Endodermal cell (in vitro differentiated cells): ENCODE results near the gene NYNRIN. TPM values are rescaled to one million over a fixed set of nuclear protein-coding genes. Genes with fewer than 3 reads are reported as not detected.

Experiments used
- DNase-seq: peaks from one replicate; pipeline ENCODE4 v3.0.0-alpha.2; 2017
- H3K27ac ChIP-seq: 2 replicates; pipeline ENCODE4 v1.5.1; 2013; ENCODE audit warnings: mild to moderate bottlenecking, low read depth, low read length, moderate library complexity
- H3K27me3 ChIP-seq: 2 replicates; pipeline ENCODE4 v1.6.1; 2013; ENCODE audit warnings: mild to moderate bottlenecking, low read length, moderate library complexity; ENCODE audit not compliant: insufficient read depth, control insufficient read depth, poor library complexity, severe bottlenecking
- H3K36me3 ChIP-seq: 2 replicates; pipeline ENCODE4 v1.7.0; 2013; ENCODE audit warnings: mild to moderate bottlenecking, low read length, moderate library complexity; ENCODE audit not compliant: control insufficient read depth, insufficient read depth
- H3K4me1 ChIP-seq: one replicate; pipeline ENCODE4 v1.7.0; 2013; ENCODE audit warnings: low read length; ENCODE audit not compliant: control insufficient read depth, insufficient read depth
- H3K4me3 ChIP-seq: 2 replicates; pipeline ENCODE4 v1.5.1; 2013; ENCODE audit warnings: mild to moderate bottlenecking, low read length, moderate library complexity
- H3K9ac ChIP-seq: 2 replicates; pipeline ENCODE4 v1.6.1; 2013; ENCODE audit warnings: mild to moderate bottlenecking, low read length, moderate library complexity; ENCODE audit not compliant: poor library complexity, severe bottlenecking; ENCODE audit errors: extremely low read depth
- H3K9me3 ChIP-seq: 2 replicates; pipeline ENCODE4 v1.6.1; 2013; ENCODE audit warnings: mild to moderate bottlenecking, low read length, moderate library complexity; ENCODE audit not compliant: control insufficient read depth
- H3K27ac Mint-ChIP-seq: 2 replicates; pipeline ENCODE4 v1.8.0; 2020; ENCODE audit warnings: mixed read lengths
- H3K27me3 Mint-ChIP-seq: 2 replicates; pipeline ENCODE4 v1.8.0; 2021; ENCODE audit warnings: mild to moderate bottlenecking, mixed read lengths; ENCODE audit not compliant: insufficient read depth
- H3K36me3 Mint-ChIP-seq: 2 replicates; pipeline ENCODE4 v1.8.0; 2020; ENCODE audit warnings: low read depth, mixed read lengths
- H3K4me1 Mint-ChIP-seq: 2 replicates; pipeline ENCODE4 v1.8.0; 2020; ENCODE audit warnings: mixed read lengths
- H3K4me3 Mint-ChIP-seq: 2 replicates; pipeline ENCODE4 v1.8.0; 2020; ENCODE audit warnings: mild to moderate bottlenecking, moderate library complexity, mixed read lengths
- H3K9me3 Mint-ChIP-seq: 2 replicates; pipeline ENCODE4 v1.8.0; 2020; ENCODE audit warnings: mild to moderate bottlenecking, mixed read lengths
- CTCF ChIP-seq: fragments of 200-600 bp; sonication (generic); conservative IDR thresholded peaks from 2 replicates; pipeline ENCODE4 v1.5.0; 2021; ENCODE audit warnings: antibody characterized with exemption, mild to moderate bottlenecking
- WGBS, 2 experiments: methylation state at CpG; one replicate each; pipeline versions ENCODE4 v1.1.5 to v1.1.7; 2013; ENCODE audit warnings: missing lambda C conversion rate in 2 of 2, mixed read lengths in 1 of 2; ENCODE audit not compliant: insufficient coverage in 1 of 2, insufficient read length in 1 of 2; 5-methylcytosine and 5-hydroxymethylcytosine counted together
- total RNA-seq, 2 donors: library from RNA; stranded (reverse); fragmentation: NEBNext Ultra II Directional in 1 of 2; extraction: Animal tissue kit (Norgen Biotek cat#: 25700) in 1 of 2; gene quantifications; 2 replicates in 1 of 2; 3 replicates in 1 of 2; pipeline ENCODE4 v1.2.1, GENCODE V29; 2021

Gene NYNRIN
- total RNA-seq, 2 donors from 2014 or later = 19.5 to 19.7 TPM

GRCh38 chr14:24426912-24427536 lies 28.2 kb downstream of the NYNRIN start:
- Histone ChIP-seq H3K4me3 (no peak overlapping the region), H3K9ac (no peak overlapping the region), H3K9me3 (no peaks in the 10 kb centered on the region), H3K27me3 (peaks cover 14% of the 10 kb centered on the region), H3K4me1 (no peaks in the 10 kb centered on the region), H3K36me3 (no peaks in the 10 kb centered on the region), H3K27ac (no peak overlapping the region)
- no peaks in the 10 kb centered on the region for H3K9me3 Mint-ChIP-seq
- H3K36me3 Mint-ChIP-seq = peaks cover 5% of the 10 kb centered on the region
- 81 to 86% methylated on average over 6 to 8 of the region's 8 CpGs for WGBS, 2 experiments
- peak overlapping the region; percentile 69 for H3K27ac Mint-ChIP-seq
- peak; percentile 48 for TF ChIP-seq CTCF
- DNase-seq = peak; percentile 81
- peaks cover 25% of the 10 kb centered on the region for H3K4me1 Mint-ChIP-seq
- H3K4me3 Mint-ChIP-seq = no peak overlapping the region
- peaks cover 6% of the 10 kb centered on the region for H3K27me3 Mint-ChIP-seq

- 93 to 94% methylated on average over 9 to 18 of the region's 18 CpGs for WGBS, 2 experiments
- H3K27me3 ChIP-seq = peaks cover 7% of the 10 kb centered on the region
- H3K4me3 ChIP-seq = no peak overlapping the region
- no peaks in the 10 kb centered on the region for H3K4me1 ChIP-seq
- Mint-ChIP-seq H3K4me1 (peaks cover 25% of the 10 kb centered on the region), H3K36me3 (peaks cover 8% of the 10 kb centered on the region), H3K27ac (no peak overlapping the region), H3K9me3 (no peaks in the 10 kb centered on the region), H3K4me3 (no peak overlapping the region), H3K27me3 (peaks cover 6% of the 10 kb centered on the region)
- peaks cover 4% of the 10 kb centered on the region for H3K36me3 ChIP-seq
- H3K9ac ChIP-seq = no peak overlapping the region
- no peak overlapping the region for H3K27ac ChIP-seq
- no peak for TF ChIP-seq CTCF
- H3K9me3 ChIP-seq = no peaks in the 10 kb centered on the region
- DNase-seq = no peak
Measured at GRCh38 chr14:24427537-24428508, 29.0 kb downstream of the NYNRIN start.

GRCh38 chr14:24428628-24429394 lies 30.0 kb downstream of the NYNRIN start:
- peaks cover 6% of the 10 kb centered on the region for H3K27me3 Mint-ChIP-seq
- H3K27ac Mint-ChIP-seq = peak overlapping the region; percentile 64
- H3K4me1 ChIP-seq = no peaks in the 10 kb centered on the region
- H3K36me3 ChIP-seq = peaks cover 12% of the 10 kb centered on the region
- no peaks in the 10 kb centered on the region for H3K9me3 Mint-ChIP-seq
- peak overlapping the region; percentile 76 for H3K4me3 Mint-ChIP-seq
- H3K4me1 Mint-ChIP-seq = peaks cover 25% of the 10 kb centered on the region
- no peak overlapping the region for H3K4me3 ChIP-seq
- no peak for DNase-seq
- no peak overlapping the region for H3K27ac ChIP-seq
- no peak overlapping the region for H3K9ac ChIP-seq
- peaks cover 17% of the 10 kb centered on the region for H3K36me3 Mint-ChIP-seq
- H3K27me3 ChIP-seq = no peaks in the 10 kb centered on the region
- no peaks in the 10 kb centered on the region for H3K9me3 ChIP-seq
- TF ChIP-seq CTCF = no peak
- WGBS, 2 experiments = 89 to 92% methylated on average over 12 to 18 of the region's 18 CpGs
